Bronchus fibroblast of lung (primary cell): ENCODE data around the gene HINFP. TPM values are rescaled to one million over a fixed set of nuclear protein-coding genes. Genes with fewer than 3 reads are reported as not detected.

Experiments
- total RNA-seq: library from RNA; depleted of rRNA; stranded (reverse); fragments of >200 nt; gene quantifications from 2 replicates; pipeline ENCODE4 v1.2.3, GENCODE V29; 2015

HINFP gene
- 11.8 and 12.0 TPM in 2 replicates for total RNA-seq

GRCh38 chr11:119121008-119121810 lies at the start of gene HINFP:
HINFP (plus strand) TSS chr11:119121580; CDS start chr11:119126945, 5,365 bp downstream.

DNA sequence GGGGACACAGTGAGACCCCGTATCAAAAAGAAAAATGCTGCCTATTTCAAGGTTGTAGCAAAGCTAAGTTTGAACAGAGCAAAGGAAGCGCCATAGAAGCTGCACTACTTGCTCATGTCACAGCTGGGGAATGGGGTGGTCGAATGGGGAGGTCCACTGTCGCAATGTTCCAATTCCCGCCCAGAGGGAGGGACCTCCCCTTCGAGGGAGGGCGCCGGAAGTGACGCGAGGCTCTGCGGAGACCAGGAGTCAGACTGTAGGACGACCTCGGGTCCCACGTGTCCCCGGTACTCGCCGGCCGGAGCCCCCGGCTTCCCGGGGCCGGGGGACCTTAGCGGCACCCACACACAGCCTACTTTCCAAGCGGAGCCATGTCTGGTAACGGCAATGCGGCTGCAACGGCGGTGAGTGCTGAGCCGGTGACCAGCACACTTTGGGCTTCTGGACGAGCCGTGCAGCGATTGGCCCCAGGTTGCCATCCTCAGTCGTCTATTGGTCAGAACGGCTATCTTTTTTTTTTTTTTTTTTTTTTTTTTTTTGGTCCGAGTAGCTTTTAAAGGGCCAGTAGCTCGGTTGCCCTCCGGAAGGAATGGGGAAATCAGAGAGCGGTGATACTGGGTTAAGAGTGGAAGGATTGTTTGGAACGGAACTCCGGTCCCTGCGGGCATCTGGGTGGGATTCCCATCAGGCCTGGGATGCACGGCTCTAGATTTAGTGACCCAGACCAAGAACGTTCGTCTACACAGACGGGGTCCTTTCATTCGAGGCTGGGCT lies 36.5 kb upstream of the HINFP start, which contains the start of gene HMBS:
HMBS (plus strand) TSS at position 219 of the 774 bp plus-strand sequence; CDS start at position 372, 153 bp downstream.

DNA sequence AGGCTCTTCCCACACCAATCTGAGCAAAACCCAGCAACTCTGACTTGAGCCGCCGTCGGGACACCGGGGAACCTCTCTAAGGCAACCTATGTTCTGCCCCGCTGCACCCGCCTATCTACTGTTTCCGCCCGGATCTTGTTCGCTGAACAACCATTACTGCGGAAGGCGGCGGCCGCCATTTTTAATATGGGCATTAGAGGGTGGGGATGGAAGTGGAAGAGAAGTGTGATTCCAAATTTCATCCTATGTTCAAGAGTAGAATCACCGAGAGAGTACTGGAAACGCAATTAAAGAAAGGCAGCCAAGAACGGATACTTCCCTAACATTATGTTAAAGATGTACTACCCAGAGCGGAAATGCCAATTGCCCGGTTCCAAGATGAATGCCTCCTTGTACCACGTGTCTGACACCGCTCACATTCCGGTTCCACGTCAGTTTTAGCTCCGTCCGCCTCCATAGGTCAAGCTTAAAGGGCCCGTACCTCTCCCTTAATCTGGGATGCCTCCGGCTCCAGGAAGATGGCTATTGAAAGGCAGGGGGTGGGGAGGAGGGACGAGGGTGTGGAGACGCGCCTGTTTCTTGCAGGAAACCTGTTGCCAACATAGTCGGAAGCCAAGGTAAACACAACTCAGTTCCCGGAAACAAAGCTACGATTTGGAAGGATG lies 19.5 kb upstream of the HINFP start, which contains the start of gene DPAGT1:
DPAGT1 (minus strand) TSS at position 95 of the 665 bp plus-strand sequence. CDS start 198 bp downstream, outside the sequence.

GRCh38 chr11:119106564-119107537 lies 14.5 kb upstream of the HINFP start, which contains the start of gene C2CD2L:
C2CD2L (plus strand) TSS chr11:119107344; CDS start chr11:119107742, 398 bp downstream.

DNA sequence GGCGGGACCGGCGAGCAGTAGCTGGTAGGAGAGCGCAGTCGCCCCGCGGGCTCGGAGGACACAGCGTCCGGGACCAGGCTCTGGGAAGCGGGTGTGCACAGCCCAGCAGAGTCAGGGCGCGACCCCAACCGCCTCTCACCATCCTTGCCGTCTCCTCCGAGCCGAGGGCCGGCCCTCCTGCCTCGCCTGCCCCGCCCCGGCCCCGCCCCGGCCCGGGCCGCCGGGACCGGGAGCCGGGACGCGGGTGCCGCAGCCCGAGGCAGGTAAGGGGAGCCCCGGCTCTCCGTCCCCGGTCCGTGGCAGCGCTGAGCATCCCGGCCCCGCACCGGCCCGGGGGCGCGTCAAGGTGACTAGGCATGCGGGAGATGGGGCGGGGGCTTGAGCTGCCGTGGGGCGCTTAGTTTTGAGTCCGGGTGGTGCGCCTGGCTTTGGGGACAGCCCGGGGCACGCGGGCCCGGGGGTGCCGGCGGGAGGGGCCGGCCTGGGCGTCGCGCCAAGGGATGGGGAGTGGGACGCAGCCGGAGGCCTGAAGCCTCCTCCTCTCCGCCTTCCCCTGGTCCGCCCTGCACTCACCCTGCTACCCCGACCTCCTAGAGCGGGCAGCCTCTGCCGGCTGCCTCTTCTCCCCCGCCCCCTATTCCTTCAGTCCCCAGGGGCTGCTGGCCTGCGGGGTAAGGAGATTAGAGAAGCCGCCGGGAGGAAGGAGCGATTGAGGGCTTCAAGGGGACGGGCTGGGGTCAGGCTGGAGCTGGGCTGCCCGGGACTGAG lies 27.8 kb downstream of the HINFP start, which contains the start of gene ABCG4:
ABCG4 (plus strand) TSS at position 35 of the 768 bp plus-strand sequence. CDS start 914 bp downstream, outside the sequence.

DNA sequence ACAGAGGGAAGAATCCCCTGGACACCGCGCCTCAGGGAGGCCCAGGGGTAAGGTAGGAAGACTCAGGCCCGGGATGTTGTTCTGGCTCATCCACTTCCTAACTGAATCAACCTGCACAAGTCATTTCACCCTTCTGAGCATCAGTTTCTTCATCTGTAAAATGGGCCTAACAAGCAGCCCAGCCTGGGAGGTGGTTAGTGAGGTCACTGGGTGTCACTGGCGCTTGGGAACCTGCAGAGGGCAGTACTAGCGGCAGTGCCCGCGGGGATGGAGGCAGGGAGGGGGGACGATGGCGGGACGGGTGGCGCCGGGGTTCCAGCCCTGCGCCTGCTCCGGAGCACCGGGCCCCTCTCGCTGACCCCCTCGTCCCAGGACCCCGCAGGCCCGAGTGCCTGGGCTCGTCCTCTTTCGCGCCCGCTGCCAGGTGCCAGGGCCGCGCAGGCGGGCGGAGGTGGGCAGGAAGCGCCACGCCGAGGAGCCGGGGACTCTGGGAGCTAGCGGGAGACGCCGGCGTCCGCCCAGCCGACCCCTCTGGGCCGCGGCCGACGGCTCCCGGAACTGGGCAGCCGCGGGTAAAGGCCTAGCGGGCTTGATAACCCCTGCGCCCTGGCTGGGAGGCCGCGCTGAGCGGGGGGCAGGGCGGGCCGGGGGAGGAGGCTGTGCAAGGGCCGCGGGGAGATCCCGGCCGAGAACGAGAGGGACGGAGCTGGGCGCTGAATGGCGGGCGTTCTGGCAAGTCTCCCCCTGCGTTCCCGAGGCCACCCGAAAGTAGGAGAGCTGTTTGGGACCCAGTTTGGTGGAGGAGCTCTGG lies 47.3 kb downstream of the HINFP start, which contains the start of gene NLRX1:
NLRX1 (plus strand) TSS at position 255 of the 811 bp plus-strand sequence. CDS start 2,679 bp downstream, outside the sequence.

Other genes with a start within 250 kb of the HINFP start
- not detected in 2 replicates for gene CXCR5, start 237.7 kb upstream of the HINFP start, total RNA-seq
- 21.0 and 21.4 TPM in 2 replicates for gene BCL9L, start 195.7 kb upstream of the HINFP start, total RNA-seq
- not detected in 2 replicates for gene UPK2, start 165.3 kb upstream of the HINFP start, total RNA-seq
- gene FOXR1, start 149.8 kb upstream of the HINFP start, total RNA-seq: not detected in 2 replicates
- 7.1 and 7.9 TPM in 2 replicates for gene CENATAC, start 123.4 kb upstream of the HINFP start, total RNA-seq
- gene RPS25, start 103.2 kb upstream of the HINFP start, total RNA-seq: 1,361 and 1,484 TPM in 2 replicates
- gene TRAPPC4, start 102.8 kb upstream of the HINFP start, total RNA-seq: 82.4 and 102 TPM in 2 replicates
- gene SLC37A4, start 90.7 kb upstream of the HINFP start, total RNA-seq: 20.8 and 24.1 TPM in 2 replicates
- gene HYOU1, start 64.4 kb upstream of the HINFP start, total RNA-seq: 70.6 and 75.7 TPM in 2 replicates
- gene VPS11, start 53.8 kb upstream of the HINFP start, total RNA-seq: 24.2 and 26.5 TPM in 2 replicates
- 26.2 and 35.4 TPM in 2 replicates for gene HMBS, start 36.7 kb upstream of the HINFP start, total RNA-seq
- gene DPAGT1, start 19.7 kb upstream of the HINFP start, total RNA-seq: 34.1 and 40.0 TPM in 2 replicates
- gene C2CD2L, start 14.2 kb upstream of the HINFP start, total RNA-seq: 6.1 and 7.9 TPM in 2 replicates
- 0.15 and 0.34 TPM in 2 replicates for gene ABCG4, start 27.5 kb downstream of the HINFP start, total RNA-seq
- 13.5 and 15.1 TPM in 2 replicates for gene NLRX1, start 47.1 kb downstream of the HINFP start, total RNA-seq
- gene NHERF4, start 63.9 kb downstream of the HINFP start, total RNA-seq: not detected in 2 replicates
- gene CBL, start 84.8 kb downstream of the HINFP start, total RNA-seq: 7.1 and 8.2 TPM in 2 replicates
- 177 and 195 TPM in 2 replicates for gene MCAM, start 195.6 kb downstream of the HINFP start, total RNA-seq
- 16.0 and 16.6 TPM in 2 replicates for gene RNF26, start 212.9 kb downstream of the HINFP start, total RNA-seq
- 7.1 and 7.6 TPM in 2 replicates for gene C1QTNF5, start 219.3 kb downstream of the HINFP start, total RNA-seq
- not detected in 2 replicates for gene MFRP, start 225.1 kb downstream of the HINFP start, total RNA-seq